ENCODE data around the gene ZNF280D.

Gene ZNF280D

GRCh38 chr15:56587686-56588085 is 145.6 kb downstream of the ZNF280D start:
- no peak for TF ChIP-seq CTCF (IDR thresholded peaks at IDR 0.05; ENCODE audit: low read depth, low read length)
- H3K4me3 ChIP-seq (ENCODE audit: low read depth, low read length): no peak overlapping the region

- TF ChIP-seq CTCF (IDR thresholded peaks at IDR 0.05; ENCODE audit: low read depth, low read length): no peak
These were observed 147.1 kb downstream of the ZNF280D start for GRCh38 chr15:56586206-56586605.

GRCh38 chr15:56582785-56583184 is 150.5 kb downstream of the ZNF280D start:
- H3K4me3 ChIP-seq (ENCODE audit: low read depth, low read length): no peak overlapping the region
- TF ChIP-seq CTCF (IDR thresholded peaks at IDR 0.05; ENCODE audit: low read depth, low read length): no peak

More at GRCh38 chr15:56586206-56586605, 147.1 kb downstream of the ZNF280D start:
- no peak overlapping the region for H3K4me3 ChIP-seq (ENCODE audit: low read depth, low read length)

Data from WI38 (cell line).